K562 (cell line): Measurements from ENCODE around the gene ATP9B. TPM values are rescaled to one million over a fixed set of nuclear protein-coding genes. Genes with fewer than 3 reads are reported as not detected.

Experiments used
- BMI1 ChIP-seq: fragments of 150-350 bp; IDR thresholded peaks from 2 replicates; pipeline ENCODE4 v1.6.1; 2014; ENCODE audit warnings: low read length
- CREB5 ChIP-seq: fragments of 250-450 bp; sonication (Bioruptor Pico); IDR thresholded peaks from 2 replicates; pipeline ENCODE4 v1.5.0; 2020; ENCODE audit warnings: mild to moderate bottlenecking
- ELK1 ChIP-seq: sonication (generic); formaldehyde crosslinking; IDR thresholded peaks from 2 replicates; pipeline ENCODE4 v1.8.1; 2022; ENCODE audit warnings: missing genetic modification reagents
- ILF3 ChIP-seq: fragments of 450-650 bp; IDR thresholded peaks from 2 replicates; pipeline ENCODE4 v1.6.1; 2018; ENCODE audit warnings: antibody characterized with exemption, mild to moderate bottlenecking, moderate library complexity, borderline replicate concordance
- MNT ChIP-seq, 2 experiments: fragments of 450-650 bp; conservative IDR thresholded peaks; 2 replicates each; pipeline ENCODE4 v1.6.1; 2017; ENCODE audit warnings: mild to moderate bottlenecking in 2 of 2, moderate library complexity in 2 of 2
- NFRKB ChIP-seq: fragments of 450-650 bp; IDR thresholded peaks from 2 replicates; pipeline ENCODE4 v1.6.1; 2016; ENCODE audit warnings: low read depth
- PREB ChIP-seq: sonication (generic); formaldehyde crosslinking; IDR thresholded peaks from 2 replicates; pipeline ENCODE4 v1.8.1; 2023; ENCODE audit warnings: mild to moderate bottlenecking, missing genetic modification reagents
- RBM22 ChIP-seq: fragments of 200-400 bp; formaldehyde crosslinking; IDR thresholded peaks from 2 replicates; pipeline ENCODE4 v1.6.1; 2018; ENCODE audit warnings: low read length, low read depth; ENCODE audit not compliant: poor library complexity, severe bottlenecking
- SMAD3 ChIP-seq: fragments of 450-650 bp; formaldehyde crosslinking; conservative IDR thresholded peaks from 2 replicates; pipeline ENCODE4 v1.4.0; 2020; ENCODE audit warnings: mild to moderate bottlenecking
- SMARCA4 ChIP-seq: fragments of 450-650 bp; IDR thresholded peaks from 2 replicates; pipeline ENCODE4 v1.6.1; 2016
- SNAPC5 ChIP-seq: fragments of 250-450 bp; sonication (Bioruptor Pico); IDR thresholded peaks from 2 replicates; pipeline ENCODE4 v1.8.0; 2021; ENCODE audit warnings: moderate library complexity, mild to moderate bottlenecking, inconsistent platforms
- SNIP1 ChIP-seq: fragments of 450-650 bp; IDR thresholded peaks from 2 replicates; pipeline ENCODE4 v1.7.1; 2017; ENCODE audit warnings: low read depth, mild to moderate bottlenecking
- TAF15 ChIP-seq: fragments of 200-400 bp; formaldehyde crosslinking; IDR thresholded peaks from 2 replicates; pipeline ENCODE4 v1.6.1; 2017; ENCODE audit warnings: mild to moderate bottlenecking, low read depth, low read length, moderate library complexity
- ZBTB43 ChIP-seq: sonication (generic); formaldehyde crosslinking; IDR thresholded peaks from 2 replicates; pipeline ENCODE4 v1.8.0; 2023; ENCODE audit warnings: mild to moderate bottlenecking, missing genetic modification reagents
- ZEB2 ChIP-seq: fragments of 450-650 bp; IDR thresholded peaks from 2 replicates; pipeline ENCODE4 v1.6.1; 2016
- ZFP1 ChIP-seq: fragments of 450-650 bp; formaldehyde crosslinking; IDR thresholded peaks from 2 replicates; pipeline ENCODE4 v1.4.0; 2020; ENCODE audit warnings: mild to moderate bottlenecking, mixed read lengths
- ZNF324 ChIP-seq: fragments of 250-450 bp; sonication (Bioruptor Pico); IDR thresholded peaks from 2 replicates; pipeline ENCODE4 v1.4.0; 2020; ENCODE audit warnings: mild to moderate bottlenecking
- polyA plus RNA-seq, 8 experiments: library from polyadenylated mRNA; depleted of rRNA in 4 of 8; stranded (reverse) in 5 of 8; unstranded in 3 of 8; fragments of >200 nt; fragmentation: Nextera tagmentation in 2 of 8; fragmentation: Illumina TruSeq in 1 of 8; extraction: Ambion mirVana in 2 of 8; extraction: Trizol in 1 of 8; gene quantifications; 2 replicates each; pipeline versions ENCODE4 v1.2.1 to v1.2.3, GENCODE V29; 2011 to 2014; ENCODE audit warnings: inconsistent platforms in 1 of 8, missing spikeins in 1 of 8
- total RNA-seq, 7 experiments: library from RNA; depleted of rRNA in 6 of 7; stranded (reverse); fragments of >200 nt in 6 of 7; fragmentation: Illumina TruSeq in 2 of 7; extraction: Trizol in 2 of 7; gene quantifications; 2 replicates each; pipeline versions ENCODE4 v1.2.1 to v1.2.3, GENCODE V29; 2011 to 2021; ENCODE audit warnings: low replicate concordance in 1 of 7

The ATP9B gene
- total and polyA plus RNA-seq, 9 of the 15 experiments (the other 6 are each of a cell fraction or from before 2014, with no cell fraction given), result 0.66 to 13.2 (median 7.9) TPM

GRCh38 chr18:79068937-79069716, at the start of gene ATP9B (continued):
- no peak for TF ChIP-seq CREB5 (CRISPR knock-in tag)
- no peak for TF ChIP-seq ZFP1 (CRISPR knock-in tag)
- TF ChIP-seq SNAPC5 (CRISPR knock-in tag), result no peak
- no peak for TF ChIP-seq ZEB2
- TF ChIP-seq ILF3, result no peak
- no peak for TF ChIP-seq ZNF324 (CRISPR knock-in tag)
- TF ChIP-seq RBM22, result no peak
- TF ChIP-seq BMI1, result no peak
- TF ChIP-seq MNT (conservative IDR thresholded peaks at IDR 0.05), result peak; percentile 42 to 80; a peak in 3 of 4 replicates
- no peak for TF ChIP-seq SMAD3 (CRISPR knock-in tag)
- TF ChIP-seq NFRKB, result 0 out of 2 replicates have a peak, but pooled peaks have one; percentile 29
- TF ChIP-seq SMARCA4, result no peak
- no peak for TF ChIP-seq PREB
- no peak for TF ChIP-seq SNIP1
- TF ChIP-seq ZBTB43 (CRISPR knock-in tag), result no peak
- no peak for TF ChIP-seq ELK1 (CRISPR knock-in tag)
- TF ChIP-seq TAF15, result no peak
